ENCODE measurements around the gene LRRC10.

LRRC10 gene, protein sequence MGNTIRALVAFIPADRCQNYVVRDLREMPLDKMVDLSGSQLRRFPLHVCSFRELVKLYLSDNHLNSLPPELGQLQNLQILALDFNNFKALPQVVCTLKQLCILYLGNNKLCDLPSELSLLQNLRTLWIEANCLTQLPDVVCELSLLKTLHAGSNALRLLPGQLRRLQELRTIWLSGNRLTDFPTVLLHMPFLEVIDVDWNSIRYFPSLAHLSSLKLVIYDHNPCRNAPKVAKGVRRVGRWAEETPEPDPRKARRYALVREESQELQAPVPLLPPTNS

DNA sequence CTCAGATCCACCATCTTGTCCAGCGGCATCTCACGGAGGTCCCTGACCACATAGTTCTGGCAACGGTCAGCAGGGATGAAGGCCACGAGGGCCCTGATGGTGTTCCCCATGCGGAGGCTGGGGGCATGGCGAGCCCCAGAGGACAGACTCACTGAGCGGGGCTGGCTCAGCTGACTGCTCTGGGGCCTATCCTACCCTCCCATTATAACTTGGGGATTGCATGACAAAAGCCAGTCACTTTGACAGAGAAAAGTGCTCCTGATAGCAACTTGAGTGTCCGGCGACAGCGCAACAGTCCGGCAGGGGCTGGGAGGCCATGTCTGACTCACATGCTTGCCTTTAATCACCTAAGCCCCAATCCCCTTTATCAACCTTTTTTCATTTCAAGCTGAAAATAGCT is at the start of gene LRRC10:
Gene LRRC10 (minus strand): TSS at position 179 of the 400 bp plus-strand sequence. CDS start 69 bp downstream, at position 110.
- TF ChIP-seq, protein P1, sequence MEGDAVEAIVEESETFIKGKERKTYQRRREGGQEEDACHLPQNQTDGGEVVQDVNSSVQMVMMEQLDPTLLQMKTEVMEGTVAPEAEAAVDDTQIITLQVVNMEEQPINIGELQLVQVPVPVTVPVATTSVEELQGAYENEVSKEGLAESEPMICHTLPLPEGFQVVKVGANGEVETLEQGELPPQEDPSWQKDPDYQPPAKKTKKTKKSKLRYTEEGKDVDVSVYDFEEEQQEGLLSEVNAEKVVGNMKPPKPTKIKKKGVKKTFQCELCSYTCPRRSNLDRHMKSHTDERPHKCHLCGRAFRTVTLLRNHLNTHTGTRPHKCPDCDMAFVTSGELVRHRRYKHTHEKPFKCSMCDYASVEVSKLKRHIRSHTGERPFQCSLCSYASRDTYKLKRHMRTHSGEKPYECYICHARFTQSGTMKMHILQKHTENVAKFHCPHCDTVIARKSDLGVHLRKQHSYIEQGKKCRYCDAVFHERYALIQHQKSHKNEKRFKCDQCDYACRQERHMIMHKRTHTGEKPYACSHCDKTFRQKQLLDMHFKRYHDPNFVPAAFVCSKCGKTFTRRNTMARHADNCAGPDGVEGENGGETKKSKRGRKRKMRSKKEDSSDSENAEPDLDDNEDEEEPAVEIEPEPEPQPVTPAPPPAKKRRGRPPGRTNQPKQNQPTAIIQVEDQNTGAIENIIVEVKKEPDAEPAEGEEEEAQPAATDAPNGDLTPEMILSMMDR (IDR thresholded peaks at IDR 0.05): no peak
- no peak for TF ChIP-seq ZFX (IDR thresholded peaks at IDR 0.05; ENCODE audit: borderline replicate concordance)
- H3K27ac ChIP-seq: no peak within 1 kb of the TSS

DNA sequence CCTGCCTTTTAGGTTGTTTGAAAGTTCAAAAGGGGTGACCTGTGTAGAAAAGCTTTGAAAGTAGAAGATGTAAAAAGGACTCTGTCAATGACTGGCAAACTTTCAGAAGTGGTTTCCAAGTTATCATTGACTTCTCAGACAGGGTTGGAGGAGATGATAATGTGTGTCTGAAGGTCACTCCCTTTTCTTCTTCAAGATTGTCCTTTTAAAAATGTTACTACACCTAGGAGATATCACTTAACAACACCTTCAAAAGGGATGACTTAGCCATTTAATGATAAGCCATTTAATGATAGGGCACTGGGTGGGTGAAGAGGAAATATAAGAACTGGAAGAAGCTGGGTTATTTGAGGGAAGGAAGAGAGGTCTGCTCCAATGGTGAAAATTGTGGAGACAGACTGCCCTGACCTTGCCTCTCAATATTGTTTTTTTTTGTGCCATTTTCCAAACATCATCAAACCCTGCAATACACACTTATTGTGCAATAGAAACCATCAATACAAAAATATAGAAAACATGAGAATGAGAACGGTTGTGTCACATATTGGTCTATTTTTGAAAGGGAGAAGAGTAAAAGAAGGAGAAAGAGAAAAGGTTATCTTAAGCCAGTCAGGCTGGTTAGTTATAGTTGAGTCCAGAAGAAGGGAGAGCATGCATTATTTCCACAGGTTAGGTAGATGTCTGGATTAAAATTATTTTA is 49.6 kb upstream of the LRRC10 start:
- no peak overlapping the region for H3K27ac ChIP-seq
- TF ChIP-seq, protein P1 (IDR thresholded peaks at IDR 0.05): no peak
- no peak for TF ChIP-seq ZFX (IDR thresholded peaks at IDR 0.05; ENCODE audit: borderline replicate concordance)

GRCh38 chr12:69658203-69658602 is 47.5 kb upstream of the LRRC10 start:
- TF ChIP-seq, protein P1 (IDR thresholded peaks at IDR 0.05): no peak
- no peak for TF ChIP-seq ZFX (IDR thresholded peaks at IDR 0.05; ENCODE audit: borderline replicate concordance)
- no peak overlapping the region for H3K27ac ChIP-seq

DNA sequence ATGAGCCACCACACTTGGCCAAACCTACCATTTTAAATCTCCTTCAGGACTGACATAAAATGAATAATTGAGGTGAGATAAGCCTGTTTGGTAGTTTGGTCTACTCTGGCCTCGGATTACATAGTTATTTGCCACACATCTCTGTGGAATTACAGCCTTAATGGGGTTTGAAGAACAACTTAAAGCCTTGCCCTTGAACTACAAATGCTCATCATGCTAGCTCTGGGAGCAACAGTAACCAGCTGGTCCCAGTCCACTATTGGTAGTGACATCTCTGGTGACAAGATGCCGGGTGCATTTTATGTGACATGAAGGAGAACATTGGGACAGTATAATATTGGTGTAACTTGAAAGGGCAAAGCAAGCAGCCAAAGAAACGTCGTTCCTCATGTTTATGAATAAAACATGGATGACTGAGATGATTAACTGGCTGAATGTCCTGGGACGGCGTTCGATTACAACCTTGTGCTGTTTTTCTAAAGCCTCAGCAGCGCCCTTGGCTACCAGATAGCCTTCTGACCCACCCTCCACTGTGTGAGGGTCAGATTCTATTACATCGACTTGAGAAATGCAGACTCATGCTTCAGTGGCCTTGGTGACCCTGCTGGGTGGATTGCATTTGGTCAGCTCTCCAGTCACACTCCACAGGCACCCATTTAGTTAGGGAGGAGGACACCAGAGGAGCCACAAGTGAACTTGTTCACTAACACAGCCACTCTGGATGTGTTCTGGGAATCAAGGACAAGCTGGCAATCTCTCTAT is 46.9 kb upstream of the LRRC10 start:
- TF ChIP-seq, protein P1 (IDR thresholded peaks at IDR 0.05): no peak
- no peak for TF ChIP-seq ZFX (IDR thresholded peaks at IDR 0.05; ENCODE audit: borderline replicate concordance)
- no peak overlapping the region for H3K27ac ChIP-seq

DNA sequence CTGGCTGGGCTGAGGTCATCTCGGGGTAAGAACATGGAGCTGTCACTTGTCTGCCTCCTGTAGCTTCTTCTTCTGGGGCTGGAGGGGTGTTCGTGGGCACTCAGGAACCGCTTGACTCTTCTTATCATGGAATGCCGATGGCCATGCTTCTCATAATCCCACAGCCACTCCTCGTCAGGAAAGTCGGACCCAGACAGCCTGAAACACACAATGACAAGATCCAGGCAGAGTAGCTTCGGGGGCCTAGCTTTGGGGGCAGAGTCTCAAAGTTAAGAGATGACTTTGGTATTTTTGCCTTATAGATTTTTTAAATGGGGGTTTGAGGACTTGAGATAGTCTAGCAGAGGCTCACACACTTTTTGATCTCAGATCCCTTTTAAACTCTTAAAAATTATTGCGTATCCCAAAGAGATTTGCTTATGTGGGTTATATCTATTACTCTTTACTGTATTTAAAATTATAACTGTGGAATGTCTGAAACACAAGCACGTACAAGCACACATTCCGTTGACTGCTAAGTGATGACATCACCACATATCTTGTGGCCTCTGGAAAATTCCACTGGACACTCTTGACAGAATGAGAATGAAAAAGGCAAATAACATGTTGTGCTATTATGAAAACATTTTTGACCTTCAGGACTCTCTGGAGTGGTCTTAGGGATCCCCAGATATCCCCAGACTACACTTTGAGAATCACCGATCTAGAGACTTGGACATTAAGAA is 45.1 kb upstream of the LRRC10 start:
- H3K27ac ChIP-seq: no peak overlapping the region
- no peak for TF ChIP-seq ZFX (IDR thresholded peaks at IDR 0.05; ENCODE audit: borderline replicate concordance)
- TF ChIP-seq, protein P1 (IDR thresholded peaks at IDR 0.05): no peak

DNA sequence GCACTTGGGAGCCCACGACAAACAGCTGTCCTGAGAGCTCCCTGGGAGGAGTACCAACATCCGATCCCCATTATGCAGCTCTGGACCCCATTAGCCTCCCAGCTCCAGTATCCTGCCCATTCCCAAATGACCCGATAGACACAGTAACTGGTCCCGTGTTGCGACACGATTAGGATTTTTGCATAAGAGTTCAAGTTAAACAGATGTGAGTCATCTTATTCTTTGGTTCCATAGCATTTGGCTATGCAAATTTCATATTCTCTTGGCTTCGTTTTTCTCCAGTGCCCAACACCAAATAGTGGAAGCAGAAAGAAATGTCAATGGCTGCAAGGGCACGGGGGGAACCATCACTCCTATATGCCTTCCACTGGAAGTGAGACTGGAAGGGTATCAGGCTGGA is 43.0 kb upstream of the LRRC10 start:
- H3K27ac ChIP-seq: no peak overlapping the region
- TF ChIP-seq ZFX (IDR thresholded peaks at IDR 0.05; ENCODE audit: borderline replicate concordance): no peak
- TF ChIP-seq, protein P1 (IDR thresholded peaks at IDR 0.05): no peak

All from 22Rv1 (cell line).